Osteoblast (primary cell): ENCODE data around the gene TLCD3B. TPM values are rescaled to one million over a fixed set of nuclear protein-coding genes. Genes with fewer than 3 reads are reported as not detected.
A peak's percentile ranks its signal among the peaks of the same experiment; 100 is the strongest.

Experiments used
- DNase-seq: peaks from one replicate; pipeline ENCODE4 v3.0.0; 2011; ENCODE audit warnings: low spot score, mixed read lengths; ENCODE audit not compliant: insufficient read length; ENCODE audit errors: missing footprints
- H2AFZ ChIP-seq: 2 replicates; pipeline ENCODE4 v1.6.0; 2011; ENCODE audit warnings: mild to moderate bottlenecking, low read length
- H3K27ac ChIP-seq: 2 replicates; pipeline ENCODE4 v1.5.1; 2011; ENCODE audit warnings: mild to moderate bottlenecking, low read depth, low read length, moderate library complexity
- H3K27me3 ChIP-seq: 2 replicates; pipeline ENCODE4 v1.6.0; 2012; ENCODE audit warnings: mild to moderate bottlenecking, control low read depth, inconsistent platforms, low read length, moderate library complexity; ENCODE audit not compliant: insufficient read depth
- H3K36me3 ChIP-seq: 2 replicates; pipeline ENCODE4 v1.5.1; 2011; ENCODE audit warnings: mild to moderate bottlenecking, low read length, control low read depth, moderate library complexity; ENCODE audit not compliant: insufficient read depth
- H3K4me1 ChIP-seq: 2 replicates; pipeline ENCODE4 v1.5.1; 2011; ENCODE audit warnings: mild to moderate bottlenecking, low read length, control low read depth, moderate library complexity; ENCODE audit not compliant: insufficient read depth
- H3K4me2 ChIP-seq: 2 replicates; pipeline ENCODE4 v1.6.0; 2011; ENCODE audit warnings: mild to moderate bottlenecking, low read length; ENCODE audit not compliant: insufficient read depth
- H3K4me3 ChIP-seq: fragments of 200-600 bp; sonication (generic); 3 replicates; pipeline ENCODE4 v1.5.1; 2012; ENCODE audit warnings: mild to moderate bottlenecking, low read length, inconsistent platforms; ENCODE audit not compliant: insufficient read depth
- H3K79me2 ChIP-seq: 2 replicates; pipeline ENCODE4 v1.6.0; 2012; ENCODE audit warnings: mild to moderate bottlenecking, low read length, control low read depth, inconsistent platforms; ENCODE audit not compliant: insufficient read depth
- H3K9me3 ChIP-seq: 2 replicates; pipeline ENCODE4 v1.5.1; 2011; ENCODE audit warnings: low read depth, low read length, control low read depth
- H4K20me1 ChIP-seq: 2 replicates; pipeline ENCODE4 v1.6.0; 2012; ENCODE audit warnings: mild to moderate bottlenecking, low read length, control low read depth; ENCODE audit not compliant: insufficient read depth
- total RNA-seq: library from RNA; depleted of rRNA; stranded (reverse); fragments of >200 nt; gene quantifications from 2 replicates; pipeline ENCODE4 v1.2.3, GENCODE V29; 2012
- TF ChIP-seq, protein P1 (sequence below): IDR thresholded peaks from 2 replicates; pipeline ENCODE4 v1.5.1; 2011; ENCODE audit warnings: mild to moderate bottlenecking, low read depth, low read length, moderate library complexity; ENCODE audit errors: extremely low read depth

Gene TLCD3B
- total RNA-seq, 1 donor: 0.36 TPM

DNA sequence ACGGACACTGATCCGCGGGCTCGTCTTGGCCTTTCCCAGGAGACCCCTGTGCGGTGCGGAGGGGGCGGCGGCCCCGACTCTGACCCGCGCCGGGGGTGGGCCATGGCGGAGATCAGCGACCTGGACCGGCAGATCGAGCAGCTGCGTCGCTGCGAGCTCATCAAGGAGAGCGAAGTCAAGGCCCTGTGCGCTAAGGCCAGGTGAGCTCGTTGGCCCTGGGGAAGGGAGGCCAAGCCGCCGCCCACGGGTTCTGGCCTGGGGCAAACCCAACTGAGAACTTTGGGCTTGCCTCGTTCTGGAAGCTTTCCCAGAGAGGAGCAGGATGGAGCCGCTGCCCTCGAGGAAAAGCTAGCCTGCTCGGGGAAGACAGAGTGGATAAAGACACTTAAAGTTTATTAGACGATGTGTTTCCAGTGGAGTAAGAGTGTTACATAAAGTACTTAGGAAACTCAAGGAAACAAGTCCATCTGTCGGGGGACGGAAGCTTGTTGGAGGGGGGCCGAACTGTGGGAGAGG is 45.3 kb upstream of the TLCD3B start:
- DNase-seq: peak; percentile 91
- no peaks in the 10 kb centered on the region for H3K27me3 ChIP-seq
- H3K36me3 ChIP-seq: peaks cover 55% of the 10 kb centered on the region
- peak overlapping the region; percentile 92 for H3K4me2 ChIP-seq
- H3K27ac ChIP-seq: peak overlapping the region; percentile 70
- peaks cover 32% of the 10 kb centered on the region for H4K20me1 ChIP-seq
- H2AFZ ChIP-seq: peak overlapping the region; percentile 60
- H3K4me1 ChIP-seq: peaks cover 17% of the 10 kb centered on the region
- peak overlapping the region; percentile 99 for H3K4me3 ChIP-seq
- TF ChIP-seq, protein P1, sequence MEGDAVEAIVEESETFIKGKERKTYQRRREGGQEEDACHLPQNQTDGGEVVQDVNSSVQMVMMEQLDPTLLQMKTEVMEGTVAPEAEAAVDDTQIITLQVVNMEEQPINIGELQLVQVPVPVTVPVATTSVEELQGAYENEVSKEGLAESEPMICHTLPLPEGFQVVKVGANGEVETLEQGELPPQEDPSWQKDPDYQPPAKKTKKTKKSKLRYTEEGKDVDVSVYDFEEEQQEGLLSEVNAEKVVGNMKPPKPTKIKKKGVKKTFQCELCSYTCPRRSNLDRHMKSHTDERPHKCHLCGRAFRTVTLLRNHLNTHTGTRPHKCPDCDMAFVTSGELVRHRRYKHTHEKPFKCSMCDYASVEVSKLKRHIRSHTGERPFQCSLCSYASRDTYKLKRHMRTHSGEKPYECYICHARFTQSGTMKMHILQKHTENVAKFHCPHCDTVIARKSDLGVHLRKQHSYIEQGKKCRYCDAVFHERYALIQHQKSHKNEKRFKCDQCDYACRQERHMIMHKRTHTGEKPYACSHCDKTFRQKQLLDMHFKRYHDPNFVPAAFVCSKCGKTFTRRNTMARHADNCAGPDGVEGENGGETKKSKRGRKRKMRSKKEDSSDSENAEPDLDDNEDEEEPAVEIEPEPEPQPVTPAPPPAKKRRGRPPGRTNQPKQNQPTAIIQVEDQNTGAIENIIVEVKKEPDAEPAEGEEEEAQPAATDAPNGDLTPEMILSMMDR: no peak
- H3K79me2 ChIP-seq: peaks cover 66% of the 10 kb centered on the region
- H3K9me3 ChIP-seq: no peaks in the 10 kb centered on the region

DNA sequence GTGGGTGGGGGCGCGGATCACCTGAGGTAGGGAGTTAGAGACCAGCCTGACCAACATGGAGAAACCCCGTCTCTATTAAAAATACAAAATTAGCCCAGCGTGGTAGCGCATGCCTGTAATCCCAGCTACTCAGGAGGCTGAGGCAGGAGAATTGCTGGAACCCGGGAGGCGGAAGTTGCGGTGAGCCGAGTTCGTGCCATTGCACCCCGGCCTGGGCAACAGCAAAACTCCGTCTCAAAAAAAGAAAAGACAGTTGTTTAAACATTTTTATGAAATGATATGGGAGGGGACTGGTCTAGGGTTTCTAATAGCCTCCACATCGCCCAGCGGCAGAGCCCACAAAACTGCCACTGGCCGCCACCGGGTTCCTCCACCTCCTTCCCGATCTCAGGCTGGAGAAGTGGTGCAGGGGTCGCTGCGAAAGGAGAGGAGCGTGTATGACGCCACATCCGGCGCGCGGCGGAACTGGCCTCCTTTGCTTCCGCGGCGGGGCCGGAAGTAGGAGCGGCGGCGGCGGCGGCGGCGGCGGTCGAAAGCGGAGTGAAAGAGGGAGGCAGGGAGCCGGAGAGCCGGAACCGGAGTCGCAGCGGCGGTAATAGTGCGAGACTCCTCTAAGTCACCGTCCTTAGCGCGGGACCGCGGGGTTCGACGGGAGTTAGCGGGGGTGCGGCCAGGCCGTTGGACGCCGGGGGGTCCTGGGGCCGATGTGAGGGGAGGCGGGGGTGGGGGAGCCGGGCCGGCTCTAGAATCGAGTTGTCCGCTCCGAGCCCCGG is 44.6 kb upstream of the TLCD3B start, which contains the start of gene PPP4C:
PPP4C (plus strand) TSS at position 492 of the 773 bp plus-strand sequence. CDS start 384 bp downstream, outside the sequence.
- H2AFZ ChIP-seq: peak within 1 kb of the TSS; percentile 74
- H3K9me3 ChIP-seq: no peaks in the 10 kb centered on the region
- peak within 1 kb of the TSS; percentile 99 for H3K4me3 ChIP-seq
- peak; percentile 99 for DNase-seq
- H3K27me3 ChIP-seq: no peaks in the 10 kb centered on the region
- peak within 1 kb of the TSS; percentile 92 for H3K4me2 ChIP-seq
- H3K4me1 ChIP-seq: peaks cover 17% of the 10 kb centered on the region
- peak within 1 kb of the TSS; percentile 70 for H3K27ac ChIP-seq
- TF ChIP-seq, protein P1: no peak
- peaks cover 35% of the 10 kb centered on the region for H4K20me1 ChIP-seq
- H3K79me2 ChIP-seq: peaks cover 65% of the 10 kb centered on the region
- H3K36me3 ChIP-seq: peaks cover 54% of the 10 kb centered on the region

DNA sequence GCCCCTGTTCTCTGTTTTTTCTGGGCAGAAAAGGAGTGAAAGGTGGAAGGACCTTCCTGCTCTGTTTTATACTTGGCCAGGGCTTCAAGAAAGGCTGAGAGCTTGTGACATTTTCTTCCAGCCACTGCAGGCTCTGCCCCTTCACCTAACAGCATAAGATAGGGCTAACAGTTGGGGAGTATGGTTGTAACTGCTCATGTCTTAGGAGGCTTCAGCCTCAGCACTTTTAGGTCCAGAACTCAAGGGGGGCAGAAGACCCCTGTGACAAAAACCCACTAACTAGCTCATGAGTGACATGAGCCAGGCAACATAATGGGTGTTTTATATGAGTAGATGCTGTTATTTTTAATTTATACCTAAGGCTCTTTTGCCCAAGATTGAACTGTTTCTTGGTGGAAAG is 39.4 kb upstream of the TLCD3B start:
- peak overlapping the region; percentile 30 for H3K4me2 ChIP-seq
- no peaks in the 10 kb centered on the region for H3K9me3 ChIP-seq
- H3K4me1 ChIP-seq: peaks cover 32% of the 10 kb centered on the region
- peaks cover 56% of the 10 kb centered on the region for H4K20me1 ChIP-seq
- no peak overlapping the region for H2AFZ ChIP-seq
- peaks cover 65% of the 10 kb centered on the region for H3K79me2 ChIP-seq
- peaks cover 69% of the 10 kb centered on the region for H3K36me3 ChIP-seq
- peak; percentile 64 for DNase-seq
- peak overlapping the region; percentile 29 for H3K4me3 ChIP-seq
- TF ChIP-seq, protein P1: no peak
- peak overlapping the region; percentile 43 for H3K27ac ChIP-seq
- no peaks in the 10 kb centered on the region for H3K27me3 ChIP-seq
